NCI-H1694 (cell line): ENCODE results near the gene CHST11.

ENCODE experiments used
- DNase-seq: peaks from one replicate; lab custom pipeline; 2025; lab: John Stamatoyannopoulos, UW

The CHST11 gene

DNA sequence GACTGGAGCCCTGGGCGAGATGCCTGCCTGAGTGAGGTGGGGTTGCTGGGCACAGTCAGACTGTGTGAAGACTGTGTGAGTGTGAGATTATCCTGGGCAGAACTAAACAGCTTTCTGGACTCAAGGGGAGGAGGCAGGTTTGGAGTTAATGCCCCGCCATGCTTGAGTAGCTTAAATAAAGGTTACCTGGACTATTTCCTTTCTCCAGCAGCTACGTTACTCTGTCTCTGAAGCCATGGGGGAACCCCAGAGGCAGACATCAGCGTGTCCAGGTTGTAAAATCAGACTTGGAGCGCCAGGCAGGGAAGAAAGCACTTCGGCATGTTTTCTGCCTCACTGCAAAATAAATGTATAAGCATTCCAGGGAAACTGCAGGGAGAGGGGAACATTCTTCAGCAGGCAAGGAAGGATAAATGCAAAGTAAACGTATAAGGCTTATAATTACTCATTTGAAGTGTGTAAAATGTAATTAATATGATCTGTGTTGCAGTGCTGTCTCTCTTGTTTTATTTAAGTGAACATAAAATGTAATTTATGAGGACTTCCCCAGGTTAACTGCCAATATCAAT, 129.7 kb downstream of the CHST11 start:
- DNase-seq, result no peak

DNA sequence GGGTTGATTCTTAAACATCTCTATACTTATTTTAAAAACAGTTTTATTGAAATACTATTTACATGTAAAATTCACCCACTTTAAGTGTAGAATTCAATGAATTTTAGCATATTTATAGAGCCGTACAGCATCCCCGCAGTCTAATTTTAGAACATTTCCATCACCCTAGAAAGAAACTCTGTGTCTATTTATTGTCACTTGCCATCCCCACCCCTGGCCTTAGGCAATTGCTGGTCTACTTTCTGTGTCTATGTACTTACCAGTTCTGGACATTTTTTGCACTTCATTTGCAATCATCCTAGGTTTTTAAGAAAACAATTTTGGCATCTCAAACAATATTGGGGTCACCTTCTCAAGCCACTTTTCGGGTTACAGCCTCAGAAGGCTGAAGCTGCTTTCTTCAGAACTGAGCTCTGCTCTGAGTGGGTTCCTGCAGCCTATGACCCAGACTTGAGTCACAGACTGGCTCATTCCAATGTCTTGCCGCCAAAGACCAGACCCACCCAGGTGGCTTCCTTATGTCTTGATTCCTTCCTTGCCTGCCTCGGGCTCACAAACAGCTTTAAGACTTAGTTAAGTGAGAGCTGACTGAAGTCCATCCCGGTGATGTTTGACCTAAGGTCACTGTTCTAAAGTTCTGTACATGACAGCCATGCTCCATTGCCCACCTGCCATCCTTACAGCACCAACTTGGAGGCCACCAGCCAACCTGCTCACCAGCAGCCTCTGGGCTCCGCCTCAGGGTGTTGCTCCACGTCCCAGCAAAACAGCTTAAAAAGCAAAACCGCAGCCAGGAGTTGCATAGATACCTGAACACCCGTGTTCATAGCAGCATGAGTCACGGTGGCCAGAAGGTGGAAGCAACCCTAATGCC, 131.5 kb downstream of the CHST11 start:
- no peak for DNase-seq

DNA sequence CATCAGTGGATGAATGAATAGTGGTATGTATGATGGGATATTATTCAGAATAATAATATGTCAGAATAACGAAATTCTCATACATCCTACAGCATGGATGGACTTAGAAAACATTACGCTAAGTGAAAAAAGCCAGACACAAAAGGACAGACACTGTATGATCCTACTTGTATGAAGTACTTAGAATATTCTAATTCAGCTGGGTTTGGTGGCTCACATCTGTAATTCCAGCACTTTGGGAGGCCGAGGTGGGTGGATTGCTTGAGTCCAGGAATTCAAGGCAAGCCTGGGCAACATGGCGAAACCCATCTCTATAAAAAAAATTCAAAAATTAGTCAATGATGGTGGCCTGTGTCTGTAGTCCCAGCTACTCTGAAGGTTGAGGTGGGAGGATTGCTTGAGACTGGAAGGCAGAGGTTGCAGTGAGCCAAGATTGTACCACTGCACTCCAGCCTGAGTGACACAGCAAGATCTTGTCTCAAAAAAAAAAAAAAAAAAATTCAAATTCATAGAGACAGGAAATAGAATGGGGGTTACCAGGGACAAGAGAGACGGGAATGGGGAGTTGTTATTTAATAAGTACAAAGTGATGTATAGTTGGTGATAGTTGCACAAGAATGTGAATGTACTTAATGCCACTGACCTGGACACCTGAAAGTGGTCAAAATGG, 132.3 kb downstream of the CHST11 start:
- DNase-seq, result no peak

DNA sequence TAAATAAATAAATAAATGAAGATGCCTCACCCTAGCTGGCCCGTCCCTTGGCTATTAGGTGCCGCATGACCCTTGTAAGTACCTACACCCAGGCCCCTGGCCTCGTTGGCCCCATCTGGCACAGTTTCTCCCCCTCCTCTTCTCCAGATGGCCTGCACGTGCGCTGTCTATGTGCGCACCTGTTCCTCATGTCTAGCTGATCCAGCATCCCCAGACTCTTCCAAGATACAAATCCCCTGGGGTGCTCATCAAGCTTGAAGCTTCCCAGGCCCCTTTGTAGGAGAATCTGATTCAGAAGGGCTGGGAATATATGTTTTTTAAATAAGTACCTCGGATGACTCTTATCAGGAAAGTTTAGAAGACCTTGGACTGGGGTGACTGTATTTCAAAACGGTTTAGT, 133.3 kb downstream of the CHST11 start:
- DNase-seq, result no peak

DNA sequence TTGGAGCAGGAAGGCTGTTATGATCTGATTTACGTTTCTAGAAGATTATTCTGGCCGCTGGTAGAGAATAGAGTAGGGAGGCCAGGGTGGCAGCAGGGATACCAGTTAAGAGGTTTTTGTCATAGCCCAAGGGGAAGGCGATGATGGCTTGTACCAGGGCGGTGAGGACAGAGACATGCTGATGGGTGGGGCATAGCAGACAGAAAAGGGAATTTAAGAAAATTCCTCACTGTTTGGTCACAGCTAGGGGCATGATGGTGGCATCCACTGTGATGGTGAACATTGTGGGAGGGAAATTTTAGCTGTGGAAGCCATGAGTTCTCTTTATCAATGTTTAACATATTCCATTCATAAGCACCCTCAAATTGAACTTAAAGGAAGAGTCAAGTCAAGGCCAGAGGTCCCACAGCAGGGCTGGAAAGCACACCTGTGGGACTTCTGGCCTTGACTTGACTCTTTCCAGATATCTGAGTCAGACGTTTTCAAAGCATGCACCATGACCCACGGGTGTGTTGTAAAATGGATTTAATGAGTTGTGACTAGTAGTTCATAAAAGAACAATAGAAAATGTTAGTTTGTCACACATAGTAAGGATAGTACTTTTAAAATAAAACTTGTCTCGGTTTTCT, 134.6 kb downstream of the CHST11 start:
- DNase-seq, result no peak

DNA sequence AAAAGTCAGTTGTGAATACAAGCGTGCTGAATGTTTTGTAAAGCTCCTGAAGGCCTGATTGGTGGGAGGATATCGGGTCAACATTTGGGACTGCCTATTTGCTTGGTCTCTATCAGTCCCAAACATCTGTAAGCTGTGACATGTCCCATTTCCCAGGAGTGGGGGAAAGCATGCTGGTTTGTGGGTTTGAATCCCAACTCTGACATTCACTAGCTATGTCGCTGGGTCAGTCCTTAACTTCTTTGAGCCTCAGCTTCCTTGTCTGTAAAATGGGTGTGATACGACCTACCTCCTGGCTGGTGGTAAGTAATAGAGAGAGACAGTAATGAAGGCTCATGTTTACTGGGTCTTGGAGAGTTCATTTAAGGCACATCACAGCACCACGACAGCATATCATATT, 136.7 kb downstream of the CHST11 start:
- DNase-seq, result no peak

DNA sequence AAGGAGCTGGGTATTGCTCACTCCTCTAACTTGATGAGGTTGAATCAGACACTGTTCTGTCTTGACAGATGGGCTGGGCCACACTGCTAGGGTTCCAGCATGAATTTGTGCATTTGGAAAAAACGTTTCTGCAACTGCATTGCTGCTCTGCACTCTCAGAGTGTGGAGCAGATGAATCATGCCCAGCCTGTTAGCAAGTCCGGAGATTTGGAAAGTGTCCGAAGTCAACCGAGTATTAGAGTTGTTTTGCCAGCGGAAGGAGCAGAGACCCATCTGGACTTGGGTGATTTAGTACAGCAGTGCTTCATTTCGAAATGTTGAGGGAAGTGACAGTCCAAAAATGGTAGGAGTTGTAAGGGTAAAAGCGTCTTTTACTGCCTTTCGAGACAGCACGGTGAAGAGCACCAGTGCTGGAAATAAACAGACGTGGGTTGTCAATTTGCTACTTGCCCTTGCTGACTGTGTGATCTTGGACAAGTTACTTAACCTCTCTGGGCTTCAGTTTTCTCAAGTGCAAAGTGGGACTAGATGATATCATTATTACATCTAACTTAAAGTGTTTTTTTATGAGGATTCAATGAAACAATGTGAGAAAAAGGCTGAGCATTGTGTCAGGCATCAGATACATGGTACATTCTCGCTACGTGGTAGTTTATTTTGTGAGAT, 139.5 kb downstream of the CHST11 start:
- no peak for DNase-seq

DNA sequence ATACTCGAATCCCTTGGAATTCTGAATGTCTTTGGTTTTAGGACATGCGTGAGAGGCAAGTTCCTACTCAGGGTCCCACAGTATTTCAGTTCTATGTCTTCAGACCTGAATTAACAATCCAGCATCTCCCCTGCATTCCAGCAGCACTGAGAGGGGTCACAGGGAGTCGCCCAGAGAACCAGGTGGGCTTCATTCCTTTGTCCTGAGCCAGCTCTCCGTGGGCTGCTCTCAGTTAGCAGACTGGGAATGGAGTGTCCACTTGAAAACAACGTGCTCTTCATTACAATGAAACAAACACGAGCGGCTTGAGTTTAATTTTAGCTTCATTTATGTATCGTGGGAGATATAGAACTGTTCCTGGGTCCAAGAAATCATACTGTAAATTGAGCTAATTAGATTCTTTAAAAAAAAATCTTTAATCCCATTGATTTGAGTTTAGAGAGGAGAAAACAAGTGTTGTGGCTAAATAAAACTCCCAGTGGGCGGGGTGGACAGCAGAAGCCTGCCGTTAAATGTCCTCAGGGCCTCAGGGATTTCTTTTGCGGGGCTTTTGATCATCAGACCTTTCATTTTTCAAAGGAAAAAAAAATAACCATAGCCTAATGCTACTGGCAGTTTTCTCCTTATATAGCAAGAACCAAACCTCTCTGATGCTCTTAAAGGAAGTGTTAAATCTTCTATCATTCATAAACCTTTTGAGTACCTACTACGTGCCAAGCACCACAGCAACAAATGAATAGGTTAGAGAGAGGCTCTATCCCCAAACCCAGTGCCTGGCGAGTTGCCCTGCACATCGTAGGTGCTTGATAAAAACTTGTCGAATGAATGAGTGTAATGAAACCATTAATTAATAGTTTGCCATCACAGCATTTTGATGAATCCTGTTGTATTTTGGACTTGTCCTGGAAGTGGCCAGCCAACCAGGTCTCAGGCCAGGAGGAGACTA, 140.4 kb downstream of the CHST11 start:
- no peak for DNase-seq

DNA sequence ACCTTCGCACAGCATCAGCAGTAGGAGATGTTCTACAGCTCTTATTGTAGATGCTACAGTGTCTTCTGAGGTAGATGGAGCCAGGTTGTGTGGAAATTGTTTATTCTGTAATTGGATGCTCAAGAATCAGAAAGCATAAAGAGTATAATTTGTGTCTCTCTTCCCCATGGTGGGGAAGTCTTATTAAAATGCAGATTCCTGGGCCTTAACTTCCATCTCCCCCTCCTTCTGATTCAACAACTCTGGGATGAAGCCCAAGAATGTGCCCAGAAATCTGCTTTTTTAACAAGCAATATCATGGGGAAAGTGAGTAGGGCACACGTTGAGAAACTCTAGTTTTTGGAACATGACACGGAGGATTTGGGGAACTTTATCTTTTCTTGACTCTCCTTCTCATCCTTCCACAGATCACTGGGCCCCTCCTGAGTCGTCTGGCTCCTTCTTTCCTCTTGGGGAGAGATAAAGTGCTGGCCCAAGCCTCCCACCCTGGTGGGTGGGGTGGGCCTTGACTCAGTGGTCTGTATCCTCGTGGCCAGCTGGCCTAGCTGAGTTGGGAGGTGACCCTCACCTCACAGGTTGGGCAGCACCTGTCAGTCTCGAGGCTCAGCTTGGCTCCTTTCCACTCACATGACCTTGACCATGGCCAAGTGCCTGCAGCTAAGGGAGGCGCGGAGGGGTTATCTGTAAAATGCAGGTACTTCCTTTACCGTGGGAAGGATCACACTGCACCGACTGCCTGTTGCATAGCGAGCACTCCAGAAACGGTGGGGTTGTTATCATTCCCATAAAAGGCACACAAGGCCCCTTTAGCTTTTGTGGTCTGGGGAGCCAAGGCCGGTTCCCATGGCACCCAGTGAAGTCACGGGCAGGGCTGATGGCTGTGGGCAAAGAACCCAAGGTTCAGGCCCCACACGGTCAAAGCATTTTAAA, 141.9 kb downstream of the CHST11 start:
- DNase-seq, result no peak

DNA sequence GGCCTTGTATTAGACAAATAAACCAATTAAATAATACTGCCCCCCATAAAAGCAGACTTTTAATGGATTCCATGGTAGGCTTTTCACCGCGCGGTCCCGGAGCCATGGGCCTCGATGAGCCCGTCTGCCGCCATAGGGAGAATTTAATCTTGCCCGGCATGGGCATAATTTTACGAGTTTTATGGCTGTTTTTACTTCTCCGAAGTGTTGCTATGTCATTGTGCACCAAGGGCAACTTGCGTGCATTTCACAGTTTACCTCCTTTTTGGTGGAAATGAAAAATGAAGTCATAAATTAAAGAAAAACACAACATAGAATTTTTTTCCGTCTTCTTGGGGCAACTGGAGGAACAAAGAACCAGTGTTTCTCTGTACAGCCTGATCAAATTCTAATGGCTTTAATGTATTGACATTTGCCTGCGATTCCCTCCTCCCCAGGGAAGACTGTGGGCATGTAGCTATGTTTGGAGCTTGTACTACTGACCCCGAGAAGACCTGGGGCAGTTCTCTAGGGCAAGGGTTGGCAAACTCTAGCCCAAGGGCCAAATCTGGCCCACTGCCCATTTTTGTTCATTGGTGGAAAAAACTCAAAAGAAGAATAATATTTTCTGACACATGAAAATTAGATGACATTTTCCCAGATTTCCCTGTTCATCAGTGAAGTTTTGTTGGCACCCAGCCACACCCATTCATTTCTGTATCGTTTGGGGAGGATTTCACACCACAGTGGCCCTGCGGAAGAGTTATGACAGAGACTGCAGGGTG, 142.7 kb downstream of the CHST11 start:
- DNase-seq, result no peak

DNA sequence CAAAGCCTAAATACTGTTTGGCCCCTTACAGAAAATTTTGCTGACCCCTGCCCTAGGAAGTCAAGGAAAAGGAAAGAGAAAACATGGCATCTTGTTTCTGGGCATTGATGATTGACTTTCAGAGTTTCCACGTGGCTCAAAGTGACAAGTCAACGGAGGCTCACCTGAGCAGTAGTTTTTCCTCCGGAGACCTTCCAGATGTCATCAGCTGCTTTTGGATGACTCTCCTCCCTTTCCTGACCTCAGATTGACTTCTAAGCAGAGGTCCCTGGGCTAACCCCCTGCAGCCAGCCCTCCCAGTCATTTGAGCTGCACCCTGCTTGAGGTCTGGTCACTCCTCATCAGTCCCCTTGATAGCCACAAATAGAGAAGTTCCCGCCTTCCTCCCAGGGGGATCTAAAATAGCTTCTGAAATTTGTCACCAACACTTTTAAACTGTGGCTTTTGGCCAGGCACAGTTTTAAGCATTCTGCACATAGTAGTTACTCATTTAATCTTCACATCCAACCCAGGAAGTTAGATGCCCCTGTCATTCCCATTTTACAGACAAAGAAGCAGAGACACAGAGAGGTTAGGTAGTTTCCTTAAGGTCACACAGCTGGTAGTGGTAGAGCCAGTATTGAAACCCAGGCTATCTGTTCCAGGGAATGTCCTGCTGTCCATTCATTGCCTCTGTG, 143.4 kb downstream of the CHST11 start:
- DNase-seq, result no peak

DNA sequence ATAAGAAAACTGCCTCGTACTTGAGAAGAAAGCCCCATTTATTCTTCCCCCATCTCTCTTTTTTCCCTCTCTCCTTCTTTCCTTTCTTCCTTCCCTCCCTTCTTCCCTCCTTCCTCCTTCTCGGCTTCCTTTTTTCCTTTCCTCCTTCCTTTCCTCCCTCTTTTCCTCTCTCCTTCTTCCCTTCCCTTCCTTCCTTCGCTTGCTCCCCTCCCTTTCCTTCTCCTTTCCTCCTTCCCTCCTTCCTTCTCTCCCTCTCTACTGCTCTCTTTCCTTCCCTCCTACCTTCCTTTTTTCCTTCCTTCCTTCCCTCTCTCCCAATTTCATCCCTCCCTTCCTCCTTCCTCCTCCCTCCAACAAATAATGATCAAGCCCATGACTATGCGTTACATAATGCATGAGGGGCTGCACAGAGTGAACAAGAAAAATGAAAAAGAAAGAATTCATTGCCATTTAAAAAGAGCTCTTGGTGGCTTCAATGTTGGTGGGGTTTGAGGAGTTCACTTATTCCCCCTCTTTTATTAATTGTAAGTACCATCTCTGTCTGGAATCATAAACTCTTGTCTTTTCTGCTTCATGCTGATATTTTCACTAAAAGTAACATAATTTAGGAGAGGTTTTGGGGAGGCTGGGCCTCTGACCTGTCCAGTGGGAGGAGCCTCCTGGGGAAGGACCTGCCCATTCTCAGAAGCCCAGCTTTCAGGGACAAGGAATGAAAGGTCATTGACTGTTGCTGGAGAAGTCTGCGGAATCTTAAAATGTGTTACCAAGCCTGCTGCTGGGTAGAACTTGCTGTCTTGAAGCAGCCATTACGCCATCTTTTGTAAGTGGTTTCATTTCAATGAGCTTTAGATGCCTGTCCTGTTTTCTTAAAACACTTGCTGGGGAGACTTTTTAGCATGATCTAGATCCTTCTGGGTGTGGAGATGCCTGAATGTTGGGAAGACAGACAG, 144.3 kb downstream of the CHST11 start:
- no peak for DNase-seq

DNA sequence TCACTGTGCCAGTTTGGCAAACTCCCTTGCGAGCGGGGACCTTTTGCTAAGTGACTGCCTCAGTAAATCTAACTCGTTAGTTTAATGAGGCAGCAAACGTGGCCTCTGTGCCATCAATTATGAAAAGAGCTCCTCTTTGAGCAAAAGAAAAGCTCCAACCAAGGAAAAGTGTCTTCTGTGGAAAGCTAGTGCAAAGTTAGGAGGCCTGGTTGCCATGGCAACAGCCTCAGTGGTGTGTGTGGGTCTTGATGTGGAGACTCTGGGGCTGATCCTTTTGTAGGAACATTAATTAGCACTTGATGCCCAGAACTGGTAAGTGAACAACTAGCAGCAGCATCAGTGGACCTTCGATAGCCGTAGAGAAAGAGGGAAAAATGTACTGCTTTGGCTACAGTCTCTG, 145.7 kb downstream of the CHST11 start:
- DNase-seq, result no peak

DNA sequence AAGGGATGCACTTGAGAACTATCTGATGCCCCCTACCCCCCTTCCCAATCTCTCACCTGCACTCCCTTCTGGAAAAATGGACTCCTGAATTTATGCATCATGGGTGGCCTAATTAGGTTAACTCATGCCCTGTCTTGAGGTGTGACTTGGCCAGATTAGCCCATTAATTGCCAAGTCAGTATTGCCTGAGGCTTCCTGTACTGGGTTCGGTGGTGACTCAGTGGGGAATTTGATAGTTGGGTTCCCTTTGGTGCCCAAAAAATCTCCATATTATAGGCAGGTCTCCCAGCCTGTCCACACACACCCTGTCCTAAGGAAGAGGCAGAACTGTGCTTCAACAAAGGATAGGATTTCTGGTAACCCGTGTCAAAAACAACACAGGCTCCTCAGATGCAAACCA, 146.1 kb downstream of the CHST11 start:
- DNase-seq, result no peak

DNA sequence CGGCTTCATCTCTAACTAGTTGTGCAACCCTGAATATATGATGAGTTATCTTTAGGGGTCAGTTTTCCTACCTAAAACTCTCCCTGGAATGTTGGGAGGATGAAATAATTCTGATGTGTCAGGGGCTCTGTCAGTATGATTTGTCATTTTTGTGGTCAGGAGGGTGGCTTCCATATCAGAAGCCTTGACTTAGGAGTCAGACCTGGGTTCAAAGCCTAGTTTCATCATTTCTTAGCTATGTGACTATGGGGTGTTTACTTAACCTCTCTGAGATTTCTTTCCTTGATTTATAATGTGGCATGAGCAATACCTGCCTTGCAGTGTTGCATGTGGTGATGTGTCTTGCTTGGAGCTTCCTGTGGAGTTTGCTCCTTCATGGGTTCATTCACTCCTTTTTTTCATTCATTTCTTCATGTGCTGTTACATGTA, 146.8 kb downstream of the CHST11 start:
- DNase-seq, result no peak

DNA sequence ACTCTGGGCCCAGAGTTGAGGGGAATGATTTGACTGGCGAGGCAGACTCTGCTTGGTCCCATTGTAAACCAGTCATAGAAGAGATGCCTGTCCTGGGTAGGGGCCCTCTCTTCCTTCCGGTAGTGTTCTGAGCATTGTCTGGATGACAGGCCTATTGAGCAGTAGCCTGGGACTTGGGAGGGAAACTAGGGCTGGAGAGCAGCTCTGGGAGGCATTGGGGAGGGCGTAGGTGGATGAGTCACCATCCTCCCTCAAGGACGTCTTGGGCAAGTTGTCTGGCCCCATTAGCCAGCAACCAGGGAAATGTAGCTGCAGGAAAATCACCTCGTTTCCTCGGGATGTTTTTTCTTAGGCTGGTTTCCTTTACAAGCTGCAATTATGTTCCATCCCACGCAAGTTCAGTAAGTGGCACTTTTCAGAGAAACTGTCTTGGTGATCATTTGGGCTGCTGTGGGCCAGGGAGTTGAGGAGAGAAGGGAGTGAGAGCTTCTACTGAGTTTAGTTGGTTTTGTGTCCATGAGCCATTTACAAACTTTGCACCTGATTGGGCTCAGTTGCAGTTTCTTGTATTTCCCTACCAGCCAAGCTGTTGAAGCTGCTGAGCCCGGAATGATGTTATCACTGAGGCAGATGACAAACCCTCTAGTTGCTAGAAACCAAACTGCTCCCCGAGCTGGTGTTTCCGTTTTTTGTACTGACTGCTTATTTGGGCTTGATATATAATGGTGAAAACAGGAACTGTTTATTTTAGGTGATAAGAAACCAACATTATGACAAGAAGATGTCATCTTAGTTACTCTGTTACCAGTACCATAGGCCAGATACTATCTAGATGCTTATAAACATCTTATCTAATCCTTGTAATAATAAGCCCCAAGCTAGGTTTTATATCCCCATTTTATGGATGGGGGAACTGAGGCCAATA, 147.6 kb downstream of the CHST11 start:
- no peak for DNase-seq
